ENCODE results near the gene NFE2L3. TPM values are rescaled to one million over a fixed set of nuclear protein-coding genes. Genes with fewer than 3 reads are reported as not detected.

NFE2L3 gene
- total RNA-seq, 4 donors from 2014 or later = 14.1 to 36.3 (median 19.7) TPM

DNA sequence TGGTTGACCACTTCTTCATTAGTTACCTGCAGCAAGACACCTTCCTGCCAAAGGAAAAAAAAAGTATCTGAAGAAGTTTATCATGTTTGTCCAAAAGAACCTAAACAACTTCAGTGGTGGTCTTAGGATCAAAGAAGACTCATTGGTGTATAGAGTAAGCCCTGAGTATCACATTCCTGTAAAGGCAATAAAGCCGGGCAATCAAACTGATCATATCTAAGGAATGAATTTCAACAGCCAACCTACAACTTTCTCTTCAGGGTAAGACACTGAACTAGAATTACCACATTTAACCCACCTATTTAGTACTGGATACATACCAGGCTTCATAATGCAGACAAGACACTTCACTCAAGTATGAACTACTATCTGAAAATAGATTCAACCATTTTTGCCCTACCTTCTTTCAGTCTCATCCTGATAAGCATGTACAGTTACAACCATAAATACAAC, 38.4 kb downstream of the NFE2L3 start:
- Histone ChIP-seq H3K27me3 (no peaks in the 10 kb centered on the region), H3K4me3 (no peak overlapping the region), H3K36me3 (peaks cover 71% of the 10 kb centered on the region), H3K4me1 (peaks cover 31% of the 10 kb centered on the region), H3K27ac (no peak overlapping the region), H3K9me3 (no peaks in the 10 kb centered on the region)
- TF ChIP-seq, protein P1, sequence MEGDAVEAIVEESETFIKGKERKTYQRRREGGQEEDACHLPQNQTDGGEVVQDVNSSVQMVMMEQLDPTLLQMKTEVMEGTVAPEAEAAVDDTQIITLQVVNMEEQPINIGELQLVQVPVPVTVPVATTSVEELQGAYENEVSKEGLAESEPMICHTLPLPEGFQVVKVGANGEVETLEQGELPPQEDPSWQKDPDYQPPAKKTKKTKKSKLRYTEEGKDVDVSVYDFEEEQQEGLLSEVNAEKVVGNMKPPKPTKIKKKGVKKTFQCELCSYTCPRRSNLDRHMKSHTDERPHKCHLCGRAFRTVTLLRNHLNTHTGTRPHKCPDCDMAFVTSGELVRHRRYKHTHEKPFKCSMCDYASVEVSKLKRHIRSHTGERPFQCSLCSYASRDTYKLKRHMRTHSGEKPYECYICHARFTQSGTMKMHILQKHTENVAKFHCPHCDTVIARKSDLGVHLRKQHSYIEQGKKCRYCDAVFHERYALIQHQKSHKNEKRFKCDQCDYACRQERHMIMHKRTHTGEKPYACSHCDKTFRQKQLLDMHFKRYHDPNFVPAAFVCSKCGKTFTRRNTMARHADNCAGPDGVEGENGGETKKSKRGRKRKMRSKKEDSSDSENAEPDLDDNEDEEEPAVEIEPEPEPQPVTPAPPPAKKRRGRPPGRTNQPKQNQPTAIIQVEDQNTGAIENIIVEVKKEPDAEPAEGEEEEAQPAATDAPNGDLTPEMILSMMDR (IDR thresholded peaks at IDR 0.05) = no peak
- TF ChIP-seq POLR2AphosphoS5 (IDR thresholded peaks at IDR 0.05) (no peak), EP300 (IDR thresholded peaks at IDR 0.05) (no peak), POLR2A (IDR thresholded peaks at IDR 0.05) (no peak)
- DNase-seq (ENCODE audit: low spot score in 2 of 2) = no peak
- 61% methylated on average over 1 of the region's 1 CpG for WGBS

DNA sequence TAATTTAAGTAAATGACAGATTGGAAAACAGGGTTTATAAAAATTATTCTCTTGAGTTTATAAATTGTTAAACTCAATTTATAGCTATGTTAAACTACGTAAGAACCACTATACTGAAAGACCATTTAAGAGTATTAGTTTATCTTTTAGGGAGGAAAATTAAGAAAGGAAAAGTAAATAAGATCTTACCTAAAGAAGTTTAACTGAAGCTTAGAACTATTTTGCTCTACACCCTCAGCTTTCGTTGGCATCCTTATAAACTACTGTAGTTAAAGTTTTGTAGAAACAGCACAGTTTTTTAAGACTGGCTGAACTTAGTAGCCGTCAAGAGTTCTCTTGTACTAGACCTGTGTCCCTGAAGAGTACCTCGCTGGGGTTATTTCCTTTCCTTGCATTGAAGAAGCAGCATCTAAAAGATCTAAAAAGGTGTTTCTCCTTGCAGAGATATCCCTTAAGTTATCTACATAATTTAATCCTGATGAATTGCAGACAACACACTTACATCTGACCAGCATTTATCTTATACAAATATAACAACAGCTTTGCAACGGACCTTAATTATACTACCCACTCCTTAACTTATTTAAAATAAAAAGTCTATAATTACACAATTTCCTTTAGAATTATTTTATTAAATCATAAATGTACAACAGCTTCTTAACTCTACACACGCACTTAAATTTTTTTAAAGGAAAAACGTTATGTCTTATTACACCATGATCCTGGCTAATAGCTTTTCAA, 39.4 kb downstream of the NFE2L3 start:
- no peaks in the 10 kb centered on the region for H3K9me3 ChIP-seq
- TF ChIP-seq EP300 (IDR thresholded peaks at IDR 0.05) (no peak), POLR2AphosphoS5 (IDR thresholded peaks at IDR 0.05) (no peak), POLR2A (IDR thresholded peaks at IDR 0.05) (no peak)
- TF ChIP-seq, protein P1 (IDR thresholded peaks at IDR 0.05) = no peak
- WGBS = 79% methylated on average over 7 of the region's 7 CpGs
- no peak overlapping the region for H3K27ac ChIP-seq
- peaks cover 41% of the 10 kb centered on the region for H3K4me1 ChIP-seq
- no peak overlapping the region for H3K4me3 ChIP-seq
- DNase-seq (ENCODE audit: low spot score in 2 of 2) = no peak
- H3K27me3 ChIP-seq = no peaks in the 10 kb centered on the region
- H3K36me3 ChIP-seq = peaks cover 79% of the 10 kb centered on the region

DNA sequence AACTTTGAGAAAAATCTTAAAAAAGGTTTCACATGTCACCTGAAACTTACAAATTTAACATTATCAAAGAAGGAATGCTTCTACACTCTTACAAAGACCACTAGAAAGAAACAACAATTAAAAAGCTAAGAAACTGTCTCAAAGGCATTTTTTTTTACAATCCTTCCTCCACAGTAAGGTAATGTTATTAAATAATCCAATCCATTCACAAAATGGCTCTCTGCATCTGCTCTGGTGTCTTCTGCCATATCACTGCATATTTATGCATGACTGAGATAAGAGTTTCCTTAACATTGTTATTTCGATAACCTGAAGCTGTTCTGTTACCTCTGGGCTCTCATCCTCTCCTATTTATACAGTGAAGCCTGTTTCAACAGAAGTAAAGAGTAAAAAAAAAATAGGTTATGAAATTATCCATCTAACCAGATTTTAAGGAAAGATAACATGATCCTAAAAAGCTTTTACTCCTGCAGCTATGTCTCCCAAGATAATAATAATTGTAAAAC, 40.0 kb downstream of the NFE2L3 start:
- H3K36me3 ChIP-seq = peaks cover 86% of the 10 kb centered on the region
- no peak overlapping the region for H3K27ac ChIP-seq
- H3K4me1 ChIP-seq = peaks cover 47% of the 10 kb centered on the region
- H3K4me3 ChIP-seq = no peak overlapping the region
- 65% methylated on average over 1 of the region's 1 CpG for WGBS
- DNase-seq (ENCODE audit: low spot score in 2 of 2) = no peak
- TF ChIP-seq EP300 (IDR thresholded peaks at IDR 0.05) = no peak
- TF ChIP-seq POLR2AphosphoS5 (IDR thresholded peaks at IDR 0.05) = no peak
- TF ChIP-seq, protein P1 (IDR thresholded peaks at IDR 0.05) = no peak
- no peak for TF ChIP-seq POLR2A (IDR thresholded peaks at IDR 0.05)
- no peaks in the 10 kb centered on the region for H3K27me3 ChIP-seq
- H3K9me3 ChIP-seq = no peaks in the 10 kb centered on the region

DNA sequence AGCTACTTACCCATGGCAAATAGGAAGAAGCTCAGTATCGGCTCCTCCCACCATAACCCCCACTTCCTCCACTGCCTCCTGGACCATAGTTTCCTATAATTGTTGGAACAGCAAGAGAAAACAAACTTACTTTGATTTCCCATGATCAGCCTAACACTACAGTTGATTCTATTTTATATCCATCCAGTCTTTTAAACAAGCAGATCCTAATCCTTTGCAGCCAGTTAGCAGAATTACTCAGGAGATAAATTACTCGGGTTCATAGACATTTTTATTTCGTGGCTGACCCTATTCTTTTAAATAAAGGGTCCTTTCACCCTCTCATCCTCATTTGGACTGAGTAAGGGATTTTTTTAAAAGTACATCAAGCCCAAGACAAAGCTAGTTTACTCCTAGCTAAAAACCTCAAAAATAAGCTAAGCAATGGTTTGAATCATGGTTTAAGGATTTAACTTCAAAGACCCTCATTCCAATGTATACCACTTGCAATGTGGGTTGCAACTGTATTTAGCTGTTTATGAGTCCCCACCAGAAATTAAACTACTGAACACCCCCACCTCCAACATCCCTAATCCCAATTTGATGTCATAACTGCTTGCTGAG, 40.6 kb downstream of the NFE2L3 start:
- peaks cover 91% of the 10 kb centered on the region for H3K36me3 ChIP-seq
- no peak overlapping the region for H3K4me3 ChIP-seq
- DNase-seq (ENCODE audit: low spot score in 2 of 2) = no peak
- TF ChIP-seq POLR2A (IDR thresholded peaks at IDR 0.05) = no peak
- no peak for TF ChIP-seq EP300 (IDR thresholded peaks at IDR 0.05)
- TF ChIP-seq, protein P1 (IDR thresholded peaks at IDR 0.05) = no peak
- no peak for TF ChIP-seq POLR2AphosphoS5 (IDR thresholded peaks at IDR 0.05)
- H3K9me3 ChIP-seq = no peaks in the 10 kb centered on the region
- H3K27me3 ChIP-seq = no peaks in the 10 kb centered on the region
- whole genome bisulfite sequencing = 69% methylated on average over 3 of the region's 3 CpGs
- H3K27ac ChIP-seq = no peak overlapping the region
- H3K4me1 ChIP-seq = peaks cover 53% of the 10 kb centered on the region

Measured in suprapubic skin (tissue), 4 donors.